GM12878 (cell line): ENCODE data around the gene DNTT. TPM values are rescaled to one million over a fixed set of nuclear protein-coding genes. Genes with fewer than 3 reads are reported as not detected.

Experiments used
- ATAC-seq: fragments of 200-7000 bp; cut with Tn5 transposase; 3 replicates; pipeline ENCODE4 v1.9.1; 2020; ENCODE audit warnings: mild to moderate bottlenecking, moderate library complexity
- BruUV-seq: library from RNA; stranded (reverse); fragments of 400-500 nt; replicated peaks from 2 replicates; lab custom pipeline; 2021; lab: Mats Ljungman, UMichigan
- CTCF ChIA-PET: fragments of 300-600 bp; sonication (Branson Sonifier 250); formaldehyde crosslinking; extraction: SDS; loops from one replicate; lab custom pipeline; 2021; ENCODE audit warnings: inconsistent platforms; lab: Yijun Ruan, JAX
- POLR2A ChIA-PET: fragments of 350-600 bp; formaldehyde crosslinking; extraction: SDS; loops from one replicate; lab custom pipeline; 2021; ENCODE audit warnings: inconsistent platforms; lab: Charles Lee
- RAD21 ChIA-PET: fragments of 300-600 bp; sonication (Branson Sonifier 250); formaldehyde crosslinking; loops from one replicate; lab custom pipeline; 2023; ENCODE audit warnings: antibody characterized with exemption; ENCODE audit not compliant: unreplicated experiment; lab: Charles Lee
- SMC1A ChIA-PET: fragments of 300-600 bp; sonication (Branson Sonifier 250); formaldehyde crosslinking; loops from one replicate; lab custom pipeline; 2023; ENCODE audit not compliant: unreplicated experiment, uncharacterized antibody; lab: Charles Lee
- DNase-seq: peaks from one replicate; pipeline ENCODE4 v3.0.0-alpha.2; 2011; ENCODE audit warnings: low read depth, low spot score
- FAIRE-seq: peaks from 3 replicates; lab custom pipeline; 2011; peaks lifted over from hg19 to GRCh38; lab: Jason Lieb, UNC
- H2AFZ ChIP-seq: 2 replicates; pipeline ENCODE4 v1.6.0; 2011; ENCODE audit warnings: low read depth, low read length, control low read depth; ENCODE audit not compliant: control insufficient read depth
- H3K27ac ChIP-seq: 2 replicates; pipeline ENCODE4 v1.5.1; 2011; ENCODE audit warnings: control low read depth; ENCODE audit not compliant: control insufficient read depth, insufficient read depth
- H3K27me3 ChIP-seq, 2 experiments: replicated peaks in 1 of 2; 2 replicates each; pipeline versions ENCODE4 v1.6.0 to v1.6.1; 2011; ENCODE audit warnings: low read length in 1 of 2; ENCODE audit not compliant: control insufficient read depth in 2 of 2, insufficient read depth in 2 of 2
- H3K36me3 ChIP-seq, 2 experiments: 2 replicates each; pipeline ENCODE4 v1.5.1; 2011; ENCODE audit warnings: low read length in 1 of 2; ENCODE audit not compliant: control insufficient read depth in 2 of 2, insufficient read depth in 2 of 2
- H3K4me1 ChIP-seq: 2 replicates; pipeline ENCODE4 v1.6.1; 2011; ENCODE audit warnings: mild to moderate bottlenecking, low read length, moderate library complexity, mixed read lengths; ENCODE audit not compliant: control insufficient read depth, insufficient read depth
- H3K4me2 ChIP-seq: 2 replicates; pipeline ENCODE4 v1.6.0; 2011; ENCODE audit warnings: control low read depth; ENCODE audit not compliant: control insufficient read depth, insufficient read depth
- H3K4me3 ChIP-seq: fragments of 200-600 bp; sonication (generic); 2 replicates; pipeline ENCODE4 v1.5.1; 2016
- H3K79me2 ChIP-seq: 2 replicates; pipeline ENCODE4 v1.6.0; 2011; ENCODE audit warnings: low read length; ENCODE audit not compliant: control insufficient read depth, insufficient read depth
- H3K9ac ChIP-seq: 2 replicates; pipeline ENCODE4 v1.8.0; 2011; ENCODE audit warnings: low read length, control low read depth, mixed read lengths; ENCODE audit not compliant: control insufficient read depth, insufficient read depth
- H3K9me3 ChIP-seq: replicated peaks from 3 replicates; pipeline ENCODE4 v1.5.1; 2011; ENCODE audit warnings: mild to moderate bottlenecking, low read length; ENCODE audit not compliant: control insufficient read depth, insufficient read depth
- H4K20me1 ChIP-seq: 2 replicates; pipeline ENCODE4 v1.6.0; 2011; ENCODE audit not compliant: control insufficient read depth, insufficient read depth
- CREM ChIP-seq: IDR thresholded peaks from 2 replicates; pipeline ENCODE4 v1.6.1; 2014; ENCODE audit warnings: antibody characterized with exemption, low read depth
- DPF2 ChIP-seq: fragments of 450-650 bp; IDR thresholded peaks from 2 replicates; pipeline ENCODE4 v1.6.1; 2017; ENCODE audit warnings: mild to moderate bottlenecking
- GABPA ChIP-seq: IDR thresholded peaks from 2 replicates; pipeline ENCODE4 v1.6.1; 2014; ENCODE audit warnings: antibody characterized with exemption, low read depth, mild to moderate bottlenecking, inconsistent platforms
- NFYA ChIP-seq: IDR thresholded peaks from 2 replicates; pipeline ENCODE4 v1.6.1; 2011; ENCODE audit warnings: low read depth, mild to moderate bottlenecking, low read length, improper control_type of control experiment, borderline replicate concordance
- POLR2AphosphoS2 ChIP-seq: IDR thresholded peaks from 2 replicates; pipeline ENCODE4 v1.6.1; 2011; ENCODE audit warnings: low read depth, mild to moderate bottlenecking, low read length, improper control_type of control experiment, moderate library complexity
- POLR2AphosphoS5 ChIP-seq: IDR thresholded peaks from 2 replicates; pipeline ENCODE4 v1.6.1; 2011; ENCODE audit warnings: mild to moderate bottlenecking, low read length, inconsistent platforms
- RAD51 ChIP-seq: fragments of 450-650 bp; IDR thresholded peaks from 2 replicates; pipeline ENCODE4 v1.6.1; 2016; ENCODE audit warnings: moderate library complexity, mild to moderate bottlenecking, inconsistent platforms
- RB1 ChIP-seq: fragments of 450-650 bp; formaldehyde crosslinking; IDR thresholded peaks from 2 replicates; pipeline ENCODE4 v1.6.1; 2017; ENCODE audit warnings: mild to moderate bottlenecking, borderline replicate concordance
- RUNX3 ChIP-seq: IDR thresholded peaks from 2 replicates; pipeline ENCODE4 v1.6.1; 2012; ENCODE audit warnings: low read length, inconsistent platforms
- SUZ12 ChIP-seq: fragments of 200-600 bp; sonication (generic); IDR thresholded peaks from one replicate; pipeline ENCODE4 v1.6.1; 2018; ENCODE audit warnings: antibody characterized with exemption, mild to moderate bottlenecking; ENCODE audit not compliant: unreplicated experiment
- TCF3 ChIP-seq: IDR thresholded peaks from 2 replicates; pipeline ENCODE4 v1.6.1; 2012; ENCODE audit warnings: low read depth, mild to moderate bottlenecking, low read length, borderline replicate concordance; ENCODE audit not compliant: insufficient read depth
- ZNF24 ChIP-seq: fragments of 450-650 bp; IDR thresholded peaks from 2 replicates; pipeline ENCODE4 v1.6.1; 2017; ENCODE audit warnings: antibody characterized with exemption, mild to moderate bottlenecking
- WGBS: methylation state at CpG from one replicate; pipeline ENCODE4 v1.1.6; 2016; ENCODE audit warnings: low lambda C conversion rate; ENCODE audit not compliant: insufficient replicate concordance, insufficient coverage; ENCODE audit errors: missing lambda C conversion rate; 5-methylcytosine and 5-hydroxymethylcytosine counted together
- in situ Hi-C: fragments of 300-500 bp; cut with MboI; formaldehyde crosslinking; loops from 9 replicates; pipeline ENCODE4 v1.14.3; 2018; ENCODE audit warnings: mixed read lengths
- intact Hi-C: fragments of 100-400 bp; cut with micrococcal nuclease; formaldehyde crosslinking; loops from one replicate; pipeline ENCODE4 v1.14.2; 2022; ENCODE audit not compliant: unreplicated experiment
- polyA plus RNA-seq, 11 experiments: library from polyadenylated mRNA; depleted of rRNA in 4 of 11; unstranded in 6 of 11; stranded (reverse) in 5 of 11; fragments of >200 nt; fragmentation: Nextera tagmentation in 4 of 11; fragmentation: Illumina TruSeq in 1 of 11; extraction: Ambion mirVana in 4 of 11; extraction: Trizol in 1 of 11; gene quantifications; 1 replicate in 1 of 11; 2 replicates in 10 of 11; pipeline versions ENCODE4 v1.2.1 to v1.2.3, GENCODE V29; 2011 to 2016; ENCODE audit warnings: inconsistent platforms in 2 of 11, missing spikeins in 2 of 11, low read depth in 1 of 11
- total RNA-seq, 4 experiments: library from RNA; depleted of rRNA in 3 of 4; stranded (reverse); fragments of >200 nt in 3 of 4; fragmentation: Illumina TruSeq in 1 of 4; extraction: Trizol in 1 of 4; gene quantifications; 2 replicates each; pipeline versions ENCODE4 v1.2.1 to v1.2.3, GENCODE V29; 2013 to 2021
- TF ChIP-seq, protein P1 (sequence below): fragments of 450-650 bp; IDR thresholded peaks from 2 replicates; pipeline ENCODE4 v1.6.1; 2016; ENCODE audit warnings: mild to moderate bottlenecking
- TF ChIP-seq, protein P2 (sequence below): fragments of 450-650 bp; IDR thresholded peaks from 2 replicates; pipeline ENCODE4 v1.6.1; 2017; ENCODE audit warnings: borderline replicate concordance

DNTT gene
- total and polyA plus RNA-seq, 10 of the 15 experiments (the other 5 are each of a cell fraction or from before 2014, with no cell fraction given) = 0.06 to 0.13 (median 0.09) TPM; not detected in 5

DNA sequence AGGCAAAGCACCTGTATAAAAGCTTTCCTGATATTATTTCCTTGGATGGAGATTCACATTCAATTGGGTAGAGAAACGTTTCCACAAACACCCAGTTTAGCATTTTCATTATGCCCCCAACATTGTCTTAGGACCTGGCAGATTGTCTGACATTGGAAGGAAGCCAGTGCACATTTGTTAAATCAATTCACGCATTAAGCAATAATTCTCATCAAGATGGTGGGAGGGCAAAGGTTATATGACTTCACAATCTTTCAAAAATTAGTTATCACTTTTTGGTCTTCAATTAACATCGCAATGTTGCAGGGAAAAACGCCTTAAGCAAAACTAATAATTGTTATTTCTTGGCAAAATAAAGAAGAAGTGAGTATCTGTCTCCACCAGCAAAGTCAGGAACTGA lies 38.2 kb downstream of the DNTT start (continued):
- TF ChIP-seq, protein P1, sequence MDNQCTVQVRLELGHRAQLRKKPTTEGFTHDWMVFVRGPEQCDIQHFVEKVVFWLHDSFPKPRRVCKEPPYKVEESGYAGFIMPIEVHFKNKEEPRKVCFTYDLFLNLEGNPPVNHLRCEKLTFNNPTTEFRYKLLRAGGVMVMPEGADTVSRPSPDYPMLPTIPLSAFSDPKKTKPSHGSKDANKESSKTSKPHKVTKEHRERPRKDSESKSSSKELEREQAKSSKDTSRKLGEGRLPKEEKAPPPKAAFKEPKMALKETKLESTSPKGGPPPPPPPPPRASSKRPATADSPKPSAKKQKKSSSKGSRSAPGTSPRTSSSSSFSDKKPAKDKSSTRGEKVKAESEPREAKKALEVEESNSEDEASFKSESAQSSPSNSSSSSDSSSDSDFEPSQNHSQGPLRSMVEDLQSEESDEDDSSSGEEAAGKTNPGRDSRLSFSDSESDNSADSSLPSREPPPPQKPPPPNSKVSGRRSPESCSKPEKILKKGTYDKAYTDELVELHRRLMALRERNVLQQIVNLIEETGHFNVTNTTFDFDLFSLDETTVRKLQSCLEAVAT = no peak

DNA sequence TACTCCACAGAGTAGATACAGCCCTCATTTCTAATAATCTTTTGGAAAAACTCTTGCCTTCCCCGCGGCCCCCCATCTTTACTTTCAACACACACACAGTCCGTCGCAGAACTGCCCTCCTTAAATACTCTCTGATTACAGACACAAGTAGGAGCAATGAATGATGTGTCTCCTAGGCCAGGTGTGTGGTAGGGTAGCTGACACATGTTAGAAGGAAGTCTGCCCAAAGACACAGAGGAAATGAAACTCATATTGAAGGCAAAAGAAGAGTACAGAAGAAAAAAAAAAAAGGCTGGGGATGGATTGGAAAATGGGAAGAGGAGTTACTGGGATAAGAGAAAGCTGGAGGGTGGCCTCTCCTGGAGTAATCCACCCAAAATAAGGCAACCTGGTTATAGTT lies 39.9 kb downstream of the DNTT start:
- Histone ChIP-seq H3K9ac (no peak overlapping the region), H3K4me3 (no peak overlapping the region), H4K20me1 (no peaks in the 10 kb centered on the region), H3K79me2 (no peaks in the 10 kb centered on the region), H3K4me1 (no peaks in the 10 kb centered on the region), H3K27ac (no peak overlapping the region), H3K9me3 (peaks cover 8% of the 10 kb centered on the region; the same call in 1 of the 3 replicates), H3K27me3 (no peaks in the 10 kb centered on the region), H3K36me3 (no peaks in the 10 kb centered on the region), H2AFZ (no peak overlapping the region)
- intact Hi-C loops (no loop called here), in situ Hi-C loops (no loop called here)
- CTCF ChIA-PET = no interaction called here
- DNase-seq (no peak), FAIRE-seq (no peak), ATAC-seq (no peak)
- WGBS = 34% methylated on average over 4 of the region's 4 CpGs
- BruUV-seq = no TSS peak
- SMC1A ChIA-PET = no interaction called here
- RAD21 ChIA-PET = interaction anchor here (0.7 kb wide), 1 partner anchor 237 kb away, joined by 3 read pairs; no protein-coding TSS in a partner anchor
- POLR2A ChIA-PET = no interaction called here
- no peak for TF ChIP-seq RUNX3
- no peak for TF ChIP-seq RAD51
- TF ChIP-seq, all 136 proteins: peak for 0
- H3K4me2 ChIP-seq = no peak overlapping the region

GRCh38 chr10:96345222-96345621 lies 41.0 kb downstream of the DNTT start:
- Histone ChIP-seq H2AFZ (no peak overlapping the region), H3K4me2 (no peak overlapping the region), H3K27me3 (no peaks in the 10 kb centered on the region), H4K20me1 (no peaks in the 10 kb centered on the region), H3K27ac (no peak overlapping the region), H3K9me3 (peaks cover 8% of the 10 kb centered on the region; the same call in 1 of the 3 replicates), H3K4me1 (no peaks in the 10 kb centered on the region), H3K79me2 (no peaks in the 10 kb centered on the region), H3K4me3 (no peak overlapping the region), H3K9ac (no peak overlapping the region), H3K36me3 (no peaks in the 10 kb centered on the region)
- DNase-seq = no peak
- in situ Hi-C loops (no loop called here), intact Hi-C loops (no loop called here)
- ChIA-PET SMC1A (no interaction called here), RAD21 (no interaction called here), POLR2A (no interaction called here), CTCF (no interaction called here)
- BruUV-seq = no TSS peak
- no peak for FAIRE-seq
- 29% methylated on average over 2 of the region's 2 CpGs for WGBS
- no peak for ATAC-seq
- TF ChIP-seq CREM (no peak), SUZ12 (no peak), DPF2 (no peak), RB1 (no peak), NFYA (no peak), POLR2AphosphoS2 (no peak), GABPA (no peak), RAD51 (no peak), POLR2AphosphoS5 (no peak), ZNF24 (no peak), TCF3 (no peak)
- TF ChIP-seq, protein P2, sequence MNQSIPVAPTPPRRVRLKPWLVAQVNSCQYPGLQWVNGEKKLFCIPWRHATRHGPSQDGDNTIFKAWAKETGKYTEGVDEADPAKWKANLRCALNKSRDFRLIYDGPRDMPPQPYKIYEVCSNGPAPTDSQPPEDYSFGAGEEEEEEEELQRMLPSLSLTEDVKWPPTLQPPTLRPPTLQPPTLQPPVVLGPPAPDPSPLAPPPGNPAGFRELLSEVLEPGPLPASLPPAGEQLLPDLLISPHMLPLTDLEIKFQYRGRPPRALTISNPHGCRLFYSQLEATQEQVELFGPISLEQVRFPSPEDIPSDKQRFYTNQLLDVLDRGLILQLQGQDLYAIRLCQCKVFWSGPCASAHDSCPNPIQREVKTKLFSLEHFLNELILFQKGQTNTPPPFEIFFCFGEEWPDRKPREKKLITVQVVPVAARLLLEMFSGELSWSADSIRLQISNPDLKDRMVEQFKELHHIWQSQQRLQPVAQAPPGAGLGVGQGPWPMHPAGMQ = no peak
